A673 (cell line): ENCODE data around the gene TRIM72.

Experiments
- CTCF ChIP-seq: fragments of 300-800, 200-600 bp; sonication (generic); conservative IDR thresholded peaks from 2 replicates; pipeline ENCODE4 v1.5.1; 2017; ENCODE audit warnings: low read depth, mild to moderate bottlenecking, antibody characterized with exemption, low read length, moderate library complexity, mixed read lengths
- EZH2 ChIP-seq: fragments of 200-600 bp; sonication (generic); IDR thresholded peaks from 2 replicates; pipeline ENCODE4 v1.6.1; 2017; ENCODE audit warnings: borderline replicate concordance, low read depth, mild to moderate bottlenecking, mixed read lengths, antibody characterized with exemption, low read length; ENCODE audit not compliant: poor library complexity, severe bottlenecking

- no peak for TF ChIP-seq CTCF
- no peak for TF ChIP-seq EZH2
Measured at GRCh38 chr16:31260136-31260931, 46.4 kb downstream of the TRIM72 start.
